Hepatocyte (in vitro differentiated cells): Measurements from ENCODE around the gene OR10G3. TPM values are rescaled to one million over a fixed set of nuclear protein-coding genes. Genes with fewer than 3 reads are reported as not detected.

Source experiments
- DNase-seq: peaks from one replicate; pipeline ENCODE4 v3.0.0-alpha.2; 2016; ENCODE audit warnings: low spot score
- H2AFZ ChIP-seq: fragments of 200-600 bp; sonication (generic); 2 replicates; pipeline ENCODE4 v1.6.0; 2016; ENCODE audit warnings: antibody characterized with exemption, mild to moderate bottlenecking
- H3K27ac ChIP-seq: fragments of 200-600 bp; sonication (generic); 2 replicates; pipeline ENCODE4 v1.5.1; 2016; ENCODE audit warnings: mild to moderate bottlenecking
- H3K27me3 ChIP-seq: fragments of 200-600 bp; sonication (generic); 2 replicates; pipeline ENCODE4 v1.6.1; 2016
- H3K36me3 ChIP-seq: fragments of 200-600 bp; sonication (generic); replicated peaks from 2 replicates; pipeline ENCODE4 v1.5.1; 2016; ENCODE audit warnings: low read depth; ENCODE audit not compliant: insufficient read depth
- H3K4me1 ChIP-seq: fragments of 200-600 bp; sonication (generic); 2 replicates; pipeline ENCODE4 v1.5.1; 2016; ENCODE audit warnings: mild to moderate bottlenecking, moderate library complexity; ENCODE audit not compliant: insufficient read depth
- H3K4me2 ChIP-seq: fragments of 200-600 bp; sonication (generic); 2 replicates; pipeline ENCODE4 v1.6.0; 2016
- H3K4me3 ChIP-seq: fragments of 200-600 bp; sonication (generic); 2 replicates; pipeline ENCODE4 v1.5.1; 2016; ENCODE audit warnings: mild to moderate bottlenecking
- H3K79me2 ChIP-seq: fragments of 200-600 bp; sonication (generic); 2 replicates; pipeline ENCODE4 v1.6.0; 2017; ENCODE audit warnings: mild to moderate bottlenecking
- H3K9me2 ChIP-seq: fragments of 200-600 bp; sonication (generic); replicated peaks from 2 replicates; pipeline ENCODE4 v1.6.0; 2017; ENCODE audit warnings: mild to moderate bottlenecking; ENCODE audit not compliant: insufficient read depth
- H3K9me3 ChIP-seq: fragments of 200-600 bp; sonication (generic); 2 replicates; pipeline ENCODE4 v1.5.1; 2016; ENCODE audit warnings: low read depth, mild to moderate bottlenecking
- H4K20me1 ChIP-seq: fragments of 200-600 bp; sonication (generic); 2 replicates; pipeline ENCODE4 v1.6.0; 2016; ENCODE audit warnings: mild to moderate bottlenecking; ENCODE audit not compliant: insufficient read depth, poor library complexity, severe bottlenecking
- CTCF ChIP-seq: fragments of 200-600 bp; sonication (generic); IDR thresholded peaks from 2 replicates; pipeline ENCODE4 v1.5.1; 2016; ENCODE audit warnings: antibody characterized with exemption, mild to moderate bottlenecking; ENCODE audit not compliant: poor library complexity
- EZH2 ChIP-seq: fragments of 200-600 bp; sonication (generic); IDR thresholded peaks from 2 replicates; pipeline ENCODE4 v1.6.1; 2016; ENCODE audit warnings: antibody characterized with exemption, mild to moderate bottlenecking, borderline replicate concordance
- EZH2phosphoT487 ChIP-seq: fragments of 200-600 bp; sonication (generic); IDR thresholded peaks from one replicate; pipeline ENCODE4 v1.6.1; 2018; ENCODE audit warnings: antibody characterized with exemption, mild to moderate bottlenecking, low read depth, moderate library complexity; ENCODE audit not compliant: unreplicated experiment, severe bottlenecking
- WGBS: methylation state at CpG from one replicate; pipeline ENCODE4 v1.1.6; 2016; ENCODE audit warnings: low lambda C conversion rate; ENCODE audit errors: missing lambda C conversion rate; 5-methylcytosine and 5-hydroxymethylcytosine counted together
- polyA plus RNA-seq: library from polyadenylated mRNA; unstranded; fragments of >200 nt; fragmentation: Nextera tagmentation; extraction: Ambion mirVana; gene quantifications from 2 replicates; pipeline ENCODE4 v1.2.1, GENCODE V29; 2016
- total RNA-seq: library from RNA; depleted of rRNA; stranded (reverse); fragments of >200 nt; gene quantifications from 2 replicates; pipeline ENCODE4 v1.2.3, GENCODE V29; 2014

OR10G3 gene
- total and polyA plus RNA-seq, 2 experiments from 2014 or later = not detected

GRCh38 chr14:21534576-21534975, 45.3 kb downstream of the OR10G3 start:
- H2AFZ ChIP-seq = no peak overlapping the region
- no peaks in the 10 kb centered on the region for H4K20me1 ChIP-seq
- peaks cover 11% of the 10 kb centered on the region for H3K4me1 ChIP-seq
- H3K4me2 ChIP-seq = no peak overlapping the region
- H3K36me3 ChIP-seq = no peaks in the 10 kb centered on the region
- WGBS = 47% methylated on average over 4 of the region's 4 CpGs
- peaks cover 49% of the 10 kb centered on the region for H3K27me3 ChIP-seq
- H3K27ac ChIP-seq = no peak overlapping the region
- H3K4me3 ChIP-seq = no peak overlapping the region
- TF ChIP-seq EZH2phosphoT487 = no peak
- no peak for TF ChIP-seq EZH2
- TF ChIP-seq CTCF = no peak
- DNase-seq = no peak
- no peaks in the 10 kb centered on the region for H3K79me2 ChIP-seq
- no peaks in the 10 kb centered on the region for H3K9me2 ChIP-seq
- no peaks in the 10 kb centered on the region for H3K9me3 ChIP-seq

- TF ChIP-seq CTCF = no peak
- no peak for TF ChIP-seq EZH2phosphoT487
- no peak for TF ChIP-seq EZH2
- H3K4me3 ChIP-seq = no peak overlapping the region
- peaks cover 11% of the 10 kb centered on the region for H3K4me1 ChIP-seq
- H3K79me2 ChIP-seq = no peaks in the 10 kb centered on the region
- H3K27ac ChIP-seq = no peak overlapping the region
- no peaks in the 10 kb centered on the region for H3K36me3 ChIP-seq
- no peaks in the 10 kb centered on the region for H3K9me2 ChIP-seq
- H2AFZ ChIP-seq = no peak overlapping the region
- no peak overlapping the region for H3K4me2 ChIP-seq
- H4K20me1 ChIP-seq = no peaks in the 10 kb centered on the region
- no peak for DNase-seq
- H3K9me3 ChIP-seq = no peaks in the 10 kb centered on the region
- H3K27me3 ChIP-seq = peaks cover 37% of the 10 kb centered on the region
These were observed 46.6 kb downstream of the OR10G3 start for GRCh38 chr14:21533294-21533693.

- Histone ChIP-seq H4K20me1 (no peaks in the 10 kb centered on the region), H3K79me2 (peaks cover 5% of the 10 kb centered on the region), H3K4me1 (peaks cover 7% of the 10 kb centered on the region), H2AFZ (peak overlapping the region; percentile 0), H3K27me3 (peaks cover 6% of the 10 kb centered on the region), H3K4me3 (no peak overlapping the region), H3K36me3 (no peaks in the 10 kb centered on the region), H3K27ac (peak overlapping the region; percentile 69), H3K9me3 (no peaks in the 10 kb centered on the region), H3K4me2 (peak overlapping the region; percentile 9), H3K9me2 (no peaks in the 10 kb centered on the region)
- 94% methylated on average over 1 of the region's 1 CpG for WGBS
- no peak for TF ChIP-seq CTCF
- TF ChIP-seq EZH2 = no peak
- TF ChIP-seq EZH2phosphoT487 = no peak
- DNase-seq = no peak
These were observed 50.4 kb downstream of the OR10G3 start for GRCh38 chr14:21529515-21529914.
